Cardiac muscle cell (in vitro differentiated cells and primary cell): ENCODE results near the gene DNHD1. TPM values are rescaled to one million over a fixed set of nuclear protein-coding genes. Genes with fewer than 3 reads are reported as not detected.

Source experiments
- DNase-seq, 2 donors: peaks; one replicate each; pipeline versions ENCODE4 v3.0.0 to v3.0.0-alpha.2; 2010 to 2017; ENCODE audit warnings: low read depth in 1 of 2, low spot score in 1 of 2
- H3K27ac ChIP-seq: fragments of 200-600 bp; sonication (generic); 2 replicates; pipeline ENCODE4 v1.5.1; 2016
- H3K27me3 ChIP-seq: fragments of 200-600 bp; sonication (generic); 2 replicates; pipeline ENCODE4 v1.6.0; 2016; ENCODE audit warnings: control low read depth
- H3K36me3 ChIP-seq: fragments of 200-600 bp; sonication (generic); 2 replicates; pipeline ENCODE4 v1.5.1; 2016; ENCODE audit warnings: control low read depth
- H3K4me1 ChIP-seq: fragments of 200-600 bp; sonication (generic); 2 replicates; pipeline ENCODE4 v1.8.1; 2017; ENCODE audit warnings: low read depth, mild to moderate bottlenecking, mixed run types
- H3K4me3 ChIP-seq: fragments of 200-600 bp; sonication (generic); 2 replicates; pipeline ENCODE4 v1.5.1; 2016; ENCODE audit warnings: mild to moderate bottlenecking
- H3K9me3 ChIP-seq: fragments of 200-600 bp; sonication (generic); 2 replicates; pipeline ENCODE4 v1.5.1; 2017; ENCODE audit warnings: low read depth, mild to moderate bottlenecking, control low read depth
- CTCF ChIP-seq: IDR thresholded peaks from 2 replicates; pipeline ENCODE4 v1.5.1; 2012; ENCODE audit warnings: low read depth, mild to moderate bottlenecking, low read length
- polyA plus RNA-seq: library from polyadenylated mRNA; unstranded; fragments of >200 nt; fragmentation: Nextera tagmentation; extraction: Ambion mirVana; gene quantifications from 2 replicates; pipeline ENCODE4 v1.2.1, GENCODE V29; 2016
- total RNA-seq: library from RNA; depleted of rRNA; stranded (reverse); fragments of >200 nt; gene quantifications from 2 replicates; pipeline ENCODE4 v1.2.3, GENCODE V29; 2016

Gene DNHD1
- total and polyA plus RNA-seq, 2 experiments from 2014 or later: 8.8 to 24.5 TPM

GRCh38 chr11:6579681-6580080 is 82.6 kb downstream of the DNHD1 start:
- Histone ChIP-seq H3K36me3 (no peaks in the 10 kb centered on the region), H3K27ac (no peak overlapping the region), H3K9me3 (no peaks in the 10 kb centered on the region), H3K4me3 (no peak overlapping the region), H3K4me1 (no peaks in the 10 kb centered on the region), H3K27me3 (no peaks in the 10 kb centered on the region)
- no peak for DNase-seq
- TF ChIP-seq CTCF: no peak

- Histone ChIP-seq H3K4me3 (no peak overlapping the region), H3K36me3 (peaks cover 4% of the 10 kb centered on the region), H3K27ac (no peak overlapping the region), H3K9me3 (no peaks in the 10 kb centered on the region), H3K27me3 (no peaks in the 10 kb centered on the region), H3K4me1 (no peaks in the 10 kb centered on the region)
- DNase-seq: no peak
- TF ChIP-seq CTCF: no peak
Observed at GRCh38 chr11:6583584-6583983, 86.5 kb downstream of the DNHD1 start.

- H3K27ac ChIP-seq: no peak overlapping the region
- H3K9me3 ChIP-seq: no peaks in the 10 kb centered on the region
- H3K4me1 ChIP-seq: no peaks in the 10 kb centered on the region
- no peak for TF ChIP-seq CTCF
- no peak for DNase-seq
- H3K27me3 ChIP-seq: no peaks in the 10 kb centered on the region
- no peak overlapping the region for H3K4me3 ChIP-seq
- peaks cover 4% of the 10 kb centered on the region for H3K36me3 ChIP-seq
Observed at GRCh38 chr11:6584528-6584927, 87.4 kb downstream of the DNHD1 start.

- no peaks in the 10 kb centered on the region for H3K27me3 ChIP-seq
- H3K27ac ChIP-seq: no peak overlapping the region
- H3K36me3 ChIP-seq: peaks cover 7% of the 10 kb centered on the region
- no peak overlapping the region for H3K4me3 ChIP-seq
- no peaks in the 10 kb centered on the region for H3K9me3 ChIP-seq
- H3K4me1 ChIP-seq: no peaks in the 10 kb centered on the region
- no peak for TF ChIP-seq CTCF
- DNase-seq: peak in 1 of 2 donors; percentile 62
Observed at GRCh38 chr11:6586434-6587359, 89.6 kb downstream of the DNHD1 start.

GRCh38 chr11:6587360-6587953 is 90.4 kb downstream of the DNHD1 start:
- Histone ChIP-seq H3K9me3 (no peaks in the 10 kb centered on the region), H3K36me3 (peaks cover 9% of the 10 kb centered on the region), H3K4me3 (no peak overlapping the region), H3K4me1 (no peaks in the 10 kb centered on the region), H3K27me3 (no peaks in the 10 kb centered on the region), H3K27ac (no peak overlapping the region)
- no peak for TF ChIP-seq CTCF
- DNase-seq: no peak
